ENCODE measurements around the gene BMP5.

BMP5 gene

DNA sequence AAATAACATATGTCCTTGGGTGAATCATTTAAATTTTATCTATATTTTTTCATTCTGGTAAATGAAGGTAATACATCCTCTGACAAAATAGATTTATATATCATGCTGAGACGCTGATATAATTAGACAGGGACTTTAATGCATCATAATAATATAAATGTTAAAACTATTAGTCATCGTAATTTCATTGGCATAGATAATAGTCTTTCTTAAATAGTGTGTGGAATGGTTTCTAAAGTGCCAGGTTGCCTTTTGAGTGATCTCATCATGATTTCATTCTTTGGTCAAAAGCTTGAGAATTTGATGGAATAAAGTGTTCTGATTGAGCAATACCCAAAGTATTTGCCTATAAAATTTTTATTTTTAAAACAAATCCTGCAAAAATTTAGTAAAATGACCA is 43.2 kb upstream of the BMP5 start:
- Histone ChIP-seq H2AFZ (ENCODE audit: low read depth, low read length, severe bottlenecking) (no peak overlapping the region), H3K9me2 (replicated peaks; ENCODE audit: insufficient read depth, low read length) (no peaks in the 10 kb centered on the region), H3K4me2 (ENCODE audit: low read depth, low read length, poor library complexity, severe bottlenecking) (no peak overlapping the region), H3K27me3 (ENCODE audit: low read length) (no peaks in the 10 kb centered on the region), H3F3A (ENCODE audit: insufficient read depth) (no peaks in the 10 kb centered on the region), H3K9me3 (ENCODE audit: insufficient read depth, low read length) (no peaks in the 10 kb centered on the region), H3K4me3 (ENCODE audit: insufficient read depth, low read length, poor library complexity, severe bottlenecking) (no peak overlapping the region), H3K36me3 (ENCODE audit: low read length) (no peaks in the 10 kb centered on the region), H4K20me1 (ENCODE audit: low read depth, low read length) (no peaks in the 10 kb centered on the region), H3K79me2 (ENCODE audit: insufficient read depth, low read length) (no peaks in the 10 kb centered on the region), H3K9ac (ENCODE audit: low read length) (no peak overlapping the region), H3K27ac (ENCODE audit: low read depth, low read length) (no peak overlapping the region)
- TF ChIP-seq, protein P1, sequence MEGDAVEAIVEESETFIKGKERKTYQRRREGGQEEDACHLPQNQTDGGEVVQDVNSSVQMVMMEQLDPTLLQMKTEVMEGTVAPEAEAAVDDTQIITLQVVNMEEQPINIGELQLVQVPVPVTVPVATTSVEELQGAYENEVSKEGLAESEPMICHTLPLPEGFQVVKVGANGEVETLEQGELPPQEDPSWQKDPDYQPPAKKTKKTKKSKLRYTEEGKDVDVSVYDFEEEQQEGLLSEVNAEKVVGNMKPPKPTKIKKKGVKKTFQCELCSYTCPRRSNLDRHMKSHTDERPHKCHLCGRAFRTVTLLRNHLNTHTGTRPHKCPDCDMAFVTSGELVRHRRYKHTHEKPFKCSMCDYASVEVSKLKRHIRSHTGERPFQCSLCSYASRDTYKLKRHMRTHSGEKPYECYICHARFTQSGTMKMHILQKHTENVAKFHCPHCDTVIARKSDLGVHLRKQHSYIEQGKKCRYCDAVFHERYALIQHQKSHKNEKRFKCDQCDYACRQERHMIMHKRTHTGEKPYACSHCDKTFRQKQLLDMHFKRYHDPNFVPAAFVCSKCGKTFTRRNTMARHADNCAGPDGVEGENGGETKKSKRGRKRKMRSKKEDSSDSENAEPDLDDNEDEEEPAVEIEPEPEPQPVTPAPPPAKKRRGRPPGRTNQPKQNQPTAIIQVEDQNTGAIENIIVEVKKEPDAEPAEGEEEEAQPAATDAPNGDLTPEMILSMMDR (IDR thresholded peaks at IDR 0.05; ENCODE audit: insufficient read depth, low read length, poor library complexity, severe bottlenecking): no peak
- no peak for TF ChIP-seq EZH2phosphoT487 (conservative IDR thresholded peaks at IDR 0.05; ENCODE audit: low read length)

- no peaks in the 10 kb centered on the region for H3F3A ChIP-seq (ENCODE audit: insufficient read depth)
- TF ChIP-seq, protein P1 (IDR thresholded peaks at IDR 0.05; ENCODE audit: insufficient read depth, low read length, poor library complexity, severe bottlenecking): no peak
- no peak for TF ChIP-seq EZH2phosphoT487 (conservative IDR thresholded peaks at IDR 0.05; ENCODE audit: low read length)
- H3K27ac ChIP-seq (ENCODE audit: low read depth, low read length): no peak overlapping the region
- H4K20me1 ChIP-seq (ENCODE audit: low read depth, low read length): no peaks in the 10 kb centered on the region
- no peaks in the 10 kb centered on the region for H3K27me3 ChIP-seq (ENCODE audit: low read length)
- H3K9me3 ChIP-seq (ENCODE audit: insufficient read depth, low read length): no peaks in the 10 kb centered on the region
- no peak overlapping the region for H3K4me3 ChIP-seq (ENCODE audit: insufficient read depth, low read length, poor library complexity, severe bottlenecking)
- H3K4me2 ChIP-seq (ENCODE audit: low read depth, low read length, poor library complexity, severe bottlenecking): no peak overlapping the region
- no peak overlapping the region for H2AFZ ChIP-seq (ENCODE audit: low read depth, low read length, severe bottlenecking)
- H3K9me2 ChIP-seq (replicated peaks; ENCODE audit: insufficient read depth, low read length): no peaks in the 10 kb centered on the region
- H3K79me2 ChIP-seq (ENCODE audit: insufficient read depth, low read length): no peaks in the 10 kb centered on the region
- no peaks in the 10 kb centered on the region for H3K36me3 ChIP-seq (ENCODE audit: low read length)
- H3K9ac ChIP-seq (ENCODE audit: low read length): no peak overlapping the region
Observed at GRCh38 chr6:55917751-55918415, 42.5 kb upstream of the BMP5 start.

DNA sequence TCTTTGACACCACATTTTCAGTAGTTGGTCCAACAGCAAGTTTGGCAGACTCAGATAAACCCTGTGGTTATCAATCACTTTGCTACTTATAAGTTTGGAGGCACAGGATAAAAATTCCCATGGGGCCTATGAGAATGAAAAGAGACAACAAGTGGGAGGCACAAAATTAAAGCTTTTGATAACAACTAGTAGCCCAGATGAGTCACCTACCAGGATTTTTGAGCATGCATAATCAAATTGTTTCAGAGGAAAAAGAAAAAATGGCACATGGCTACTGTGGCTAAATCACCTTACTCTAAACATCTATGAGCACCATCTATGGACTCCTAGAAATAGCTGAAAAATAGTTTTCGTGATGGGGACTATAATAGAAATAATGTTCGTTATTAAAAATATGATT is 40.8 kb upstream of the BMP5 start:
- H2AFZ ChIP-seq (ENCODE audit: low read depth, low read length, severe bottlenecking): no peak overlapping the region
- H3F3A ChIP-seq (ENCODE audit: insufficient read depth): no peaks in the 10 kb centered on the region
- H3K9me2 ChIP-seq (replicated peaks; ENCODE audit: insufficient read depth, low read length): no peaks in the 10 kb centered on the region
- no peak overlapping the region for H3K4me3 ChIP-seq (ENCODE audit: insufficient read depth, low read length, poor library complexity, severe bottlenecking)
- no peaks in the 10 kb centered on the region for H3K79me2 ChIP-seq (ENCODE audit: insufficient read depth, low read length)
- no peak overlapping the region for H3K27ac ChIP-seq (ENCODE audit: low read depth, low read length)
- no peak overlapping the region for H3K4me2 ChIP-seq (ENCODE audit: low read depth, low read length, poor library complexity, severe bottlenecking)
- H3K9ac ChIP-seq (ENCODE audit: low read length): no peak overlapping the region
- no peaks in the 10 kb centered on the region for H3K27me3 ChIP-seq (ENCODE audit: low read length)
- H3K9me3 ChIP-seq (ENCODE audit: insufficient read depth, low read length): no peaks in the 10 kb centered on the region
- H4K20me1 ChIP-seq (ENCODE audit: low read depth, low read length): no peaks in the 10 kb centered on the region
- no peak for TF ChIP-seq EZH2phosphoT487 (conservative IDR thresholded peaks at IDR 0.05; ENCODE audit: low read length)
- TF ChIP-seq, protein P1 (IDR thresholded peaks at IDR 0.05; ENCODE audit: insufficient read depth, low read length, poor library complexity, severe bottlenecking): no peak
- 0 out of 2 replicates have a peak, but pooled peaks cover under 1% of the 10 kb centered on the region for H3K36me3 ChIP-seq (ENCODE audit: low read length)
